ENCODE data around the gene ATG16L2.
"Not testable (repeated sequence)": the region's sequence is repeated elsewhere in the genome, so short reads cannot be mapped to it uniquely, and the experiment has no call there.

The ATG16L2 gene

GRCh38 chr11:72807021-72807693 is 7.1 kb upstream of the ATG16L2 start:
- DNase-seq (ENCODE audit: low spot score in 2 of 2) = no peak
- peaks cover 56% of the 10 kb centered on the region for H3K36me3 Mint-ChIP-seq
- no peak overlapping the region for H3K4me3 Mint-ChIP-seq
- no peak for ATAC-seq
- H3K4me1 Mint-ChIP-seq = peaks cover 19% of the 10 kb centered on the region
- H3K27ac Mint-ChIP-seq = no peak overlapping the region
- no peaks in the 10 kb centered on the region for H3K9me3 Mint-ChIP-seq

- Mint-ChIP-seq H3K4me1 (peaks cover 26% of the 10 kb centered on the region), H3K27ac (no peak overlapping the region), H3K9me3 (no peaks in the 10 kb centered on the region), H3K4me3 (no peak overlapping the region), H3K36me3 (peaks cover 62% of the 10 kb centered on the region)
- no peak for DNase-seq (ENCODE audit: low spot score in 2 of 2)
- ATAC-seq = no peak
Measured at GRCh38 chr11:72807792-72808191, 6.4 kb upstream of the ATG16L2 start.

DNA sequence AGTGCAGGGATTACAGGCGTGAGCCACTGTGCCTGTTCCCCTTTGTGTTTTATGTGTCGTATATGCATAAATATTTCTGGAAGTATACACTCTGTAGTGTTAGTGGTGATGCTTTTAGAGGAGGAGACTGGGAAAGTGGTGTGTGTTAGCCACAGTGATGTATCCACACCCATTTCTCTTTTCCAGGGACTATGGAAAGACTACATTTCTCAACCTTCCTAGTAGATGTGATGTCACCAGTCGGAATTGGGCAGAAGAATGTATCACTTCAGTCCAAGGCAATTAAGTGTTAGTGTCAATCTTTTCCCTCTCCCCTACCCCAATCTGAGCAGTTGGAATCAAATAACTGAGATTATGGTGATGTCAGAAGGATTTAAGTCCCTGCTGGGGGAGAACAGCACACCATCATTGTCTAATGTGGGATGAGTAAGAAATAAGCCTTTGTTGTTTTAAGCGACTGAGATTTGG is 5.8 kb upstream of the ATG16L2 start:
- H3K9me3 Mint-ChIP-seq = no peaks in the 10 kb centered on the region
- no peak for ATAC-seq
- H3K4me1 Mint-ChIP-seq = peaks cover 31% of the 10 kb centered on the region
- H3K4me3 Mint-ChIP-seq = no peak overlapping the region
- peaks cover 68% of the 10 kb centered on the region for H3K36me3 Mint-ChIP-seq
- H3K27ac Mint-ChIP-seq = no peak overlapping the region
- no peak for DNase-seq (ENCODE audit: low spot score in 2 of 2)

- H3K9me3 Mint-ChIP-seq; ATAC-seq; DNase-seq (ENCODE audit: low spot score in 2 of 2): not testable (repeated sequence)
- Mint-ChIP-seq H3K4me3 (peak overlapping the region; percentile 98), H3K27ac (peak overlapping the region; percentile 40), H3K36me3 (peaks cover 88% of the 10 kb centered on the region), H3K4me1 (peaks cover 44% of the 10 kb centered on the region)
Measured at GRCh38 chr11:72811686-72812085, 2.5 kb upstream of the ATG16L2 start.

DNA sequence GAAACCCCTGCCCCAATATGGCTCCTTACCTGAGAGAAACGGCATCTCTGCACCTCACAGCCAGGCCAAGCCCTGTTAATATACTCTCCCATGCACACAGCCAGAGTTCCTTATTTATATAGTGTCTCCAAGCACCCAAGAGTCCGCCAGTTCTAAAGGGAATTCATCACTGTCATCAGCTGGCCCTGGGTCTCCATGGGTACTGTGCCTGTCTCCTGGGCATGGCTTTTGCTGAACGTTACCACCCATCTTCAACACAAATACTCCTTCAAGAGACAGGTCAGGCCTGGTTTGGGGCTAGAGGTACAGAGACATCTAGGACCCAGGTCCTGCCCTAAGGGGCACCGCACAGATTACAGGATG is 1.6 kb upstream of the ATG16L2 start:
- no peaks in the 10 kb centered on the region for H3K9me3 Mint-ChIP-seq
- DNase-seq (ENCODE audit: low spot score in 2 of 2) = no peak
- H3K27ac Mint-ChIP-seq = peak overlapping the region; percentile 100
- peak overlapping the region; percentile 98 for H3K4me3 Mint-ChIP-seq
- peaks cover 53% of the 10 kb centered on the region for H3K4me1 Mint-ChIP-seq
- peaks cover 93% of the 10 kb centered on the region for H3K36me3 Mint-ChIP-seq
- ATAC-seq = no peak

- H3K36me3 Mint-ChIP-seq = peaks cover 93% of the 10 kb centered on the region
- H3K27ac Mint-ChIP-seq = peak overlapping the region; percentile 100
- ATAC-seq (peak; percentile 86), DNase-seq (ENCODE audit: low spot score in 2 of 2) (peak; percentile 70 to 89)
- peaks cover 59% of the 10 kb centered on the region for H3K4me1 Mint-ChIP-seq
- peak overlapping the region; percentile 98 for H3K4me3 Mint-ChIP-seq
- H3K9me3 Mint-ChIP-seq = no peaks in the 10 kb centered on the region
Measured at GRCh38 chr11:72812967-72813739, 1.1 kb upstream of the ATG16L2 start.

- ATAC-seq (peak; percentile 76), DNase-seq (ENCODE audit: low spot score in 2 of 2) (peak; percentile 94 to 97)
- Mint-ChIP-seq H3K27ac (peak overlapping the region; percentile 100), H3K36me3 (peaks cover 93% of the 10 kb centered on the region), H3K9me3 (no peaks in the 10 kb centered on the region), H3K4me3 (peak overlapping the region; percentile 98), H3K4me1 (peaks cover 63% of the 10 kb centered on the region)
Measured at GRCh38 chr11:72813740-72814285, 398 bp upstream of the ATG16L2 start.

GRCh38 chr11:72815110-72815618 is 953 bp downstream of the ATG16L2 start:
- Mint-ChIP-seq H3K27ac (peak overlapping the region; percentile 100), H3K36me3 (peaks cover 93% of the 10 kb centered on the region), H3K9me3 (no peaks in the 10 kb centered on the region), H3K4me1 (peaks cover 68% of the 10 kb centered on the region), H3K4me3 (peak overlapping the region; percentile 98)
- no peak for DNase-seq (ENCODE audit: low spot score in 2 of 2)
- no peak for ATAC-seq

DNA sequence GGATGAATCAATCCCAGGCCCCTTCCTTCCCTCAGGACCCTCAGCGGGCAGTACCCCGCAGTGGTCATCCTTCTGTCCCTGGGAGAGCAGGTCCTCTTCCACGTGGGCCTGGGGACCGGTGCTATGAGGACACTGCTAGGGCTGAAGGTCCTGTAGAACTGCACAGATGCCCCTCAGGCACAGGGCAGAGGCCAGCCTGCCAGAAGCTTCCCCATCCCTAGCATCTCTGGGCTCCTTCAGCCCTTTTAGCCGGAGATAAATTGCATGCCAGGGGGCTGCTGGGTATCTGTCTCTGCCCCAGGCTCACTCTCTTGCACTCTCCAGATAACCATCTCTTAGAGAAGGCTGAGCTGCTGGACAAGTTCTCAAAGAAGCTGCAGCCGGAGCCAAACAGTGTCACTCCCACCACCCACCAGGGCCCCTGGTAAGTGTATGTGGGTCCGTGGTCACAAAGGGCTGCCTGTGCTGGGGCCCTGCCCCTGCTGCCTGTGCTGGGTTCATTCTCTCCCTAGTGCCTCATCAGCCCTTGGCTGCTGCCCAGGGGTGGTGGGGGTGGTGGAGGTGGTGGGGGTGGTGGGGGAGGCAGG is 2.3 kb downstream of the ATG16L2 start:
- H3K4me1 Mint-ChIP-seq = peaks cover 67% of the 10 kb centered on the region
- peak overlapping the region; percentile 98 for H3K4me3 Mint-ChIP-seq
- ATAC-seq (no peak), DNase-seq (ENCODE audit: low spot score in 2 of 2) (no peak)
- peaks cover 93% of the 10 kb centered on the region for H3K36me3 Mint-ChIP-seq
- peak overlapping the region; percentile 100 for H3K27ac Mint-ChIP-seq
- no peaks in the 10 kb centered on the region for H3K9me3 Mint-ChIP-seq

DNA sequence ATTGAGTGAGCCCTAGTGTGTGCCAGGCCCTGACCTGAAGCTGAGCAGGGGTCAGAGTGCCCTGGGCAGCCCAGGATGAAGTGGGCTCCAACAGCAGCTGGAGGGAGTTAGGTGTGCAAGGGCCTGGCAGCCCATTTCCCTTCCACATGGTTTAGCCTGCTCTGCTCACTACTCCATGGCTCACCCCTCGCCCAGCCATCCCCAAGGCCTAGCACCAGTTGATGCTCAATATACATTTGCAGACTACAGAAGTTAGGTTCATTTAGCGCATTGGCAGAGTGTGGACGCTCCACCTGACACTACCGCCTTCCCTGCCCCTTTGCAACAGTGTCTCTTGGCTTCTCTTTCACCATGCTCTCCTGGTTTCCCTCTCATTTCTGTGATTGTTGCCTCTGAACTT is 3.8 kb downstream of the ATG16L2 start:
- DNase-seq (ENCODE audit: low spot score in 2 of 2) = no peak
- ATAC-seq = no peak
- Mint-ChIP-seq H3K4me3 (no peak overlapping the region), H3K27ac (peak overlapping the region; percentile 100), H3K9me3 (no peaks in the 10 kb centered on the region), H3K4me1 (peaks cover 53% of the 10 kb centered on the region), H3K36me3 (peaks cover 86% of the 10 kb centered on the region)

GRCh38 chr11:72818971-72819370 is 4.8 kb downstream of the ATG16L2 start:
- H3K36me3 Mint-ChIP-seq = peaks cover 84% of the 10 kb centered on the region
- no peak overlapping the region for H3K4me3 Mint-ChIP-seq
- peak overlapping the region; percentile 42 for H3K27ac Mint-ChIP-seq
- H3K4me1 Mint-ChIP-seq = peaks cover 53% of the 10 kb centered on the region
- no peaks in the 10 kb centered on the region for H3K9me3 Mint-ChIP-seq
- ATAC-seq (no peak), DNase-seq (ENCODE audit: low spot score in 2 of 2) (no peak)

GRCh38 chr11:72820439-72821139 is 6.4 kb downstream of the ATG16L2 start:
- H3K4me3 Mint-ChIP-seq = peak overlapping the region; percentile 37
- peaks cover 59% of the 10 kb centered on the region for H3K4me1 Mint-ChIP-seq
- no peaks in the 10 kb centered on the region for H3K9me3 Mint-ChIP-seq
- H3K36me3 Mint-ChIP-seq = peaks cover 84% of the 10 kb centered on the region
- peak overlapping the region; percentile 42 for H3K27ac Mint-ChIP-seq
- ATAC-seq = no peak
- no peak for DNase-seq (ENCODE audit: low spot score in 2 of 2)

GRCh38 chr11:72821221-72821919 is 7.2 kb downstream of the ATG16L2 start:
- no peaks in the 10 kb centered on the region for H3K9me3 Mint-ChIP-seq
- peaks cover 87% of the 10 kb centered on the region for H3K36me3 Mint-ChIP-seq
- peaks cover 52% of the 10 kb centered on the region for H3K4me1 Mint-ChIP-seq
- no peak for ATAC-seq
- H3K4me3 Mint-ChIP-seq = peak overlapping the region; percentile 37
- no peak for DNase-seq (ENCODE audit: low spot score in 2 of 2)
- H3K27ac Mint-ChIP-seq = no peak overlapping the region

Data from stimulated activated effector memory CD8-positive, alpha-beta T cell treated with anti-CD3 and anti-CD28 coated beads, Interleukin-12 subunit alpha, Interleukin-12 subunit beta, amount 100 ng/mL, for 72 hours (primary cell).